ENCODE data around the gene ITCH. TPM values are rescaled to one million over a fixed set of nuclear protein-coding genes. Genes with fewer than 3 reads are reported as not detected.
A peak's percentile ranks its signal among the peaks of the same experiment; 100 is the strongest.

ITCH gene
- total and polyA plus RNA-seq, 9 of the 15 experiments (the other 6 are each of a cell fraction or from before 2014, with no cell fraction given), result 7.5 to 53.0 (median 22.9) TPM

DNA sequence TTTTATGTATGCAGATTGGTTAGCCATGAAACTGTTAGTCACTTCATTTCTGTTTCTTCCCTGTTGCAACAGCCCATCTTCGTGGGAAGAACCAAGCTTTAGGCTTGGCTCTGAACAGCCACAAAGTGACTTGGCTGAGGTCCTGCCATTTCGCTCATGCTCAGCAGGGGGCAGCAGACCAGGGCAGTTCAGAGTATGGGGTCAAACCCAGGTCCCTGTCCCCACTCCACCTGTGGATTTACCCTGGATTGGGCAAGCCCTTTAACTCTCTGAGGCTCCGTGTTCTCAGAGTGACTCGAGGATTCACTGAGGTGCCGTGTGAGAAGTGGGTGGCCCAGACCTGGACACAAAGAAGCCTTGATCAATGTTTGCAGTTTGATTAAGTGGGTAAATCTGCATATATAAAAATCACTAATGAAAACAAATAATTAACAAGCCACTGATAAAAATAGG, 175.6 kb downstream of the ITCH start (continued):
- TF ChIP-seq GMEB1 (CRISPR knock-in tag; IDR thresholded peaks at IDR 0.05) (no peak), XRCC5 (IDR thresholded peaks at IDR 0.05; ENCODE audit: low read depth, low read length) (0 out of 2 replicates have a peak, but pooled peaks have one; percentile 29), CREB3 (tag; conservative IDR thresholded peaks at IDR 0.05; ENCODE audit: low read depth) (no peak), TCF3 (CRISPR knock-in tag; IDR thresholded peaks at IDR 0.05) (0 out of 2 replicates have a peak, but pooled peaks have one; percentile 18), ZNF224 (CRISPR knock-in tag; IDR thresholded peaks at IDR 0.05) (no peak), NFRKB (IDR thresholded peaks at IDR 0.05; ENCODE audit: low read depth) (no peak), TCFL5 (CRISPR knock-in tag; conservative IDR thresholded peaks at IDR 0.05) (no peak), TSC22D4 (tag; IDR thresholded peaks at IDR 0.05) (no peak), CEBPB (tag; IDR thresholded peaks at IDR 0.05) (0 out of 2 replicates have a peak, but pooled peaks have one; percentile 33), RAD21 (CRISPR knock-in tag; conservative IDR thresholded peaks at IDR 0.05 in 1 of 2, IDR thresholded peaks at IDR 0.05 in 1 of 2) (peak; percentile 55 to 85), ILF3 (IDR thresholded peaks at IDR 0.05; ENCODE audit: borderline replicate concordance) (no peak), ZNF444 (CRISPR knock-in tag; IDR thresholded peaks at IDR 0.05) (no peak), MGA (IDR thresholded peaks at IDR 0.05) (no peak)
